IPS-18c (cell line): ENCODE data around the gene SRGAP2B.
A peak's percentile ranks its signal among the peaks of the same experiment; 100 is the strongest.
"Not testable (repeated sequence)": the region's sequence is repeated elsewhere in the genome, so short reads cannot be mapped to it uniquely, and the experiment has no call there.

Experiments
- H3K4me3 ChIP-seq: 2 replicates; pipeline ENCODE4 v1.7.0; 2013; ENCODE audit warnings: low read depth, mild to moderate bottlenecking, low read length, moderate library complexity; ENCODE audit not compliant: insufficient read depth
- H3K9me3 ChIP-seq: one replicate; pipeline ENCODE4 v1.6.1; 2013; ENCODE audit warnings: mild to moderate bottlenecking, low read length, moderate library complexity; ENCODE audit not compliant: control insufficient read depth, insufficient read depth

Gene SRGAP2B

DNA sequence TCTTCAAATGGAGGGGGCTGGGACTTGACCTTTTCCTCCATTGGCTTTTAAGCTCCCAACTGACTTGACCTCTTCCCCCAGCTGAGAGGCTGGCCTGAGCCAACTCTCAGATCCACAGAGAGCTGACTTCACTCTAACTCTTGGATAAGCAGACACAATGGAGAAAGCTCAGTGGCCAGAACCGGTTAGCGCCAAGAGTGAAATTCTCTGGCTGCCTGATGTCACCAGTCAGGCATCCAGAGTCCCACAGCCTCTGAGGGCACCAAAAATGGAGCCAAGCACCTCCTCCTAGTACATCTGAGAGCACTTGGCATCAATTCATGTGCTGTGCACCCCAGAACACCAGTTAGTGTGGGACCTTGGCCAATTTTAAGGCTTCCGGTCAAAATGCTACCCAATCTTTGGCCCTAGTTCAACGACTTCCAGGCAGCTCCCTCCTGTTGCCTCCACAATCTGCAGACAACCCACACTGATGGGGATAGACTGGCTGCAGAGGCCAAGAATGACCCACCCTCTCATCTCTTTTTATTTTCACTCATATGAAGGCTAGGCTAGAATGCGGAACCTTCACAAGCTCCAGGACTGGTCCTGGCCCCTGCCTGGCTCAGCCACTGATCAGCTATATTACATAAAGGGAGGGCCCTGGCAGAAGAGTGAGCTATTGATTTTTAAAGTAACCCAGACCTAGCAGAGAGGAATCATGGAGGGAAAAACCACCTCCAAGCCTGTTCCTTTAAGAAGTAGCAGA lies 200.5 kb downstream of the SRGAP2B start:
- H3K9me3 ChIP-seq, result not testable (repeated sequence)

DNA sequence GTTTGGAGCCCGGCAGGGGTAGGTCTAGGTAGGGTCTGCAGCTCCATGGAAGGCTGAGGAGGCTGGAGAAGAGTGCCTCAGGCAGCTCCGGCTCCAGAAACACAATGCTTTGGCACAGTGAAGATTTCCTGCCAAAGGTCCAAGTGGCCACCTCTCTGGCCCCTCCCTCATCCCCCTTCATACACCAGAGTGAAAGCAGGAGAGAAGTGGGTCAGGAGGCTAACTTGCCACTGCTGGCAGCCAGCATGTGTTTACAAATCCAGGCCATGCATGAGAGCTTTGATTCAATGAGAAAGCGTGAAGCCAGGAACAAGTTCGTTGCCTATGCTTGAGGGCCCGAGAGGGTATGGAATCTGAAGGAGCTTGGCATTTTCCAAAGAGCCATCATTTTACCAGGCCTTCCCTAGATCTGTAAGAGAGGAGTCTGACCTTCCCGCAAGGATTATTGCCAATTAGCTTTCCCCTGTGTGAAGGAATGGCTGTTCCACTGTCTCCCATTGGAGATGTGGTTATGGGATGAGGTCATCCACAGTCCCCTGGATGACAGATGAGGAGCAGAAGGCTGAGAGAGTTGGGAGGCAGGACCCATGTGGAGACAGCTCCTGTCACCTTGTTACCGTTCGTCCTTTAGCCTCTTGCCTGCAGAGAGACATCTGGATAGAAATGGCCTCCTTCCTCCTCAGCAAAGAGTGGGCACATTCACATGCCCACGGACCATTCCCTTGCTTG lies 201.3 kb downstream of the SRGAP2B start:
- not testable (repeated sequence) for H3K4me3 ChIP-seq, H3K9me3 ChIP-seq

More for the DNA sequence above, 200.5 kb downstream of the SRGAP2B start:
- not testable (repeated sequence) for H3K4me3 ChIP-seq

DNA sequence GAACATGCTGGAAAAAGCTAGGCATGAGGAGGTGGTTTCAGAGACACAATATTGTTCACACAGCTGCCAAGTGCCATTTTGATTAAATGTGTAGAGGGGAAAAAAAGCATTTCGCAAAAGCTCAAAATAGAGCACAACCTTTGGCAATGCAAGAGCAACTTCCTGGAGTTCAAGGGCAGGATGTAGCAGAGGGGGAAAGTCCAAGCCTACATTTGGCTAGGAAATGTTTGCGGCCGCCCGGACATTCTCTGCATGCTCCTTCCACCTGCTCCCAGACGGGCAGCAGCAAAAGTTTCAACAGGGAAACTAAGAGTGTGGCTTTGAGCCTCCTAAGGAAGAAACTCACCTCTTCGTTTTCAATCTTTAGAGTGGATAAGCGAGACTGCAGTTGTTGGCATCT lies 202.1 kb downstream of the SRGAP2B start:
- not testable (repeated sequence) for H3K9me3 ChIP-seq, H3K4me3 ChIP-seq

DNA sequence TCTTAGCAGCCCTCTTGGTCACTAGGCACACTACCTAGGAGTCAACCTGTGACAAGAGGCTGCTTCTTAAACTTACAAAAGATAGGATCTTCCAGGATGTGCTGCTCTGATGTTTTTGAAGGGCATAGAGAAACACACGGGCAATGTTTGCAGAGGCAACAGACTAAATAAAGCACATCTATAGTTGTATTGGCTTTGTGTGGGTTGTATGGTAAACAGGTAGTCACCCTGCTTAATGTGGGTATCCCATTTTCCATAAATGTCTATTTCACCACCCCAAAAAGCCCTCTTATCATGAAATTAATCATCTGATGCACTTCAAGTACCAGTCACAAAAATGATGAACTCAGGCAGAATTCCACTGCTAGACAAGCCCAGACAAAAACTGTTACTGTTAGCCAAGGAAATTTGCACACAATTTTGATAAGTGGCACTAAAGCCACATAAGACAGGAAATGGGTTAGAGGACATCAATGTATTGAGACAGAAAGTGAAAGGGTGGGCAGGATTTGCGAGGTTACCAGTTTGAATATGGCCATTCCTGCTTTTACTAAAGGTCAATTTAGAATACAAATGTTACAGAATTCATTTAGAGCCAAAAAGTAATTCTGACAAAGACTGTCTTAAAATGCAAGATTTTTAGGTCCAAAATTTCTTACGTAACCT lies 205.5 kb downstream of the SRGAP2B start:
- H3K9me3 ChIP-seq, H3K4me3 ChIP-seq: not testable (repeated sequence)

DNA sequence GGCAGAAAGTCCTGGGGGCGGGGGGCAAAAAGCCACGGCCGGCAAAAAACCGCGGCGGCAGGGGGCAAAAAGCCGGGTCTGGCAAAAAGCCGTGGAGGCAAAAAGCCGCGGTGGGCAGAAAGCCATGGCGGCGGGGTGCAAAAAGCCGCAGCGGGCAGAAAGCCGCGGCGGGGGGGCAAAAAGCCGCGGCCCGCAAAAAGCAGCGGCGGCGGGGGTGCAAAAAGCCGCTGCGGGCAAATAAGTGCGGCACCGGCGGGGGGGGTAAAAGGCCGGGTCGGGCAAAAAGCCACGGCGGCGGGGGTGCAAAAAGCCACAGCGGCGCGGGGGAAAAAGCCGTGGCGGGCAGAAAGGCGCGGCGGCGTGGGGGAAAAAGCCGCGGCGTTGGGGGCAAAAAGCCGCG lies 212.1 kb downstream of the SRGAP2B start:
- H3K9me3 ChIP-seq, result not testable (repeated sequence)
- peak overlapping the region; percentile 40; the same call in 1 of the 2 replicates for H3K4me3 ChIP-seq

DNA sequence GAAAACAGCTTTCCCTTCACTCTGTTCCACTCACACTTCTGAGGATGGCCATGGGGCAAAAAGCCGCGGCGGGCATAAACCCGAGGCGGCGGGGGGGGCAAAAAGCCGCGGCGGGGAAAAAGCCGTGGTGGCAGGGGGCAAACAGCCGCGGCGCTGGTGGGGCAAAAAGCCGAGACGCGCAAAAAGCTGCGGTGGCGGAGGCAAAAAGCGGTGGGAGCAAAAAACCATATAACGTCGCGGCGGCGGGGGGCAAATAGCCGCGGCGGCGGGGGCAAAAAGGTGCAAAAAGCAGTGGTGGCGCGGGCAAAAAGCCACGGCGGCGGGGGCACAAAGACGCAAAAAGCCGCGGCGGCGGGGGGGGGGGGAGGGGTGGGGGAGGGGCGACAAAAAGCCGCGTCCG lies 212.8 kb downstream of the SRGAP2B start:
- not testable (repeated sequence) for H3K9me3 ChIP-seq, H3K4me3 ChIP-seq

DNA sequence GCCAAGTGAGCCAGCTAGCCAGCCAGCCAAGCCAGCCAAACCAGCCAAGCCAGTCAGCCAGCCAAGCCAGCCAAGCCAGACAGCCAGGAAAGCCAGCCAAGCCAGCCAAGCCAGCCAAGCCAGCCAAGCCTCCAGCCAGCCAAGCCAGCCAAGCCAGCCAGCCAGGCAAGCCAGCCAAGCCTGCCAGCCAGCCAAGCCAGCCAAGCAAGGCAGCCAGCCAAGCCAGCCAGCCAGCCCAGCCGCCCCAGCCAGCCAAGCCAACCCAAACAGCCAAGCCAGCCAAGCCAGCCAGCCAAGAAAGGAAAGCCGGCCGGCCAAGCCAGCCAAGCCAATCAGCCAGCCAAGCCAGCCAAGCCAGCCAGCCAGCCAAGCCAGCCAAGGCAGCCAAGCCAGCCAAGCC lies 236.5 kb downstream of the SRGAP2B start:
- H3K4me3 ChIP-seq, H3K9me3 ChIP-seq: not testable (repeated sequence)
